RWPE1 (cell line): ENCODE results near the gene RIPOR3.

Source experiments
- CTCF ChIA-PET: fragments of 350-600 bp; sonication (Branson Sonifier 250); formaldehyde crosslinking; extraction: SDS; loops from one replicate; lab custom pipeline; 2021; lab: Yijun Ruan, JAX
- POLR2A ChIA-PET: fragments of 400-600 bp; formaldehyde crosslinking; extraction: SDS; loops from one replicate; lab custom pipeline; 2020; ENCODE audit warnings: antibody characterized with exemption; ENCODE audit not compliant: low non-redundant PET; lab: Yijun Ruan, JAX
- DNase-seq: peaks from one replicate; pipeline ENCODE4 v3.0.0; 2012; ENCODE audit warnings: low spot score
- H3K27ac ChIP-seq: fragments of 450-650 bp; 2 replicates; pipeline ENCODE4 v1.5.1; 2017
- CTCF ChIP-seq: fragments of 450-650 bp; conservative IDR thresholded peaks from 2 replicates; pipeline ENCODE4 v1.5.1; 2017; ENCODE audit warnings: low read depth, mild to moderate bottlenecking

Gene RIPOR3

GRCh38 chr20:50675671-50676376 is 15.5 kb downstream of the RIPOR3 start:
- no peak for DNase-seq
- TF ChIP-seq CTCF, result no peak
- no peak overlapping the region for H3K27ac ChIP-seq
- POLR2A ChIA-PET, result no interaction called here
- CTCF ChIA-PET, result interaction anchor here (0.9 kb wide), 1 partner anchor 40 kb away, joined by 4 read pairs; no protein-coding TSS in a partner anchor

- no peak for TF ChIP-seq CTCF
- DNase-seq, result no peak
- H3K27ac ChIP-seq, result no peak overlapping the region
- ChIA-PET CTCF (interaction anchor here (0.6 to 1.1 kb wide), 2 partner anchors 17 to 85 kb away, joined by 3 to 4 read pairs; no protein-coding TSS in a partner anchor), POLR2A (no interaction called here)
Measured at GRCh38 chr20:50674138-50674825, 17.1 kb downstream of the RIPOR3 start.

DNA sequence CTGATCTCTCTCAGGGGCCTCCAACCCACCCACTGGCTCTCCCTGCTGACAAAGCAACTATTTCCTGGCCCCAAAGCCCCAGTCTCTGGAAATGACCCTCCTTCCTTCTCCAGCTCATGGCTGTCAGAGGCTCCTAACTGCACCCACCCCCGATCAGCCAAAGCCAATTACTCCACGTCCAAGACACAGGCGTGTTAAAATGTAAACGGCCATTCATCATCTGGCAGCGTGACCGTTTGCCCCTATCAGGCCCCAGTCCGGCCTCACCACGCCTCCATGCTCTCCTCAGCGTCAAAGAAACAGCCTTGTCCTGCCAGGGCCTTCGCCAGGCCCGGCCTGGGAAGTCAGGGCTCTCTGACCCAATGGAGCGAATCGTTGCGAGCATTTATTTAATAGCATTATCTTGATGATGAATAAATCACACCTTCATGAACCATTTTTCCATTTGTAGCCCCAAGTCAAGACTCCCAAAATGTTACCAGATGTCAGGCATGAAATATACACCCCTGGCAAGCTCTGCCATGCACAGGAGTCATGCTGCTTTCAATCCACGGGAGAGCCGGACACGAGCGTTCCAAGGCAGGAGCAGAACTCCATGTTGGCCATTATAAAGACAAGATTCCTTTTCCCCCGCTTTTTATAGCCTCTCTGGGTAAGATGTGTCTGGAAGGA is 17.7 kb downstream of the RIPOR3 start:
- no peak for TF ChIP-seq CTCF
- H3K27ac ChIP-seq, result no peak overlapping the region
- ChIA-PET CTCF (interaction anchor here (0.6 to 1.1 kb wide), 2 partner anchors 17 to 85 kb away, joined by 3 to 4 read pairs; no protein-coding TSS in a partner anchor), POLR2A (no interaction called here)
- DNase-seq, result no peak

- POLR2A ChIA-PET, result no interaction called here
- no peak for TF ChIP-seq CTCF
- CTCF ChIA-PET, result interaction anchor here (1.1 kb wide), 1 partner anchor 18 kb away, joined by 4 read pairs; no protein-coding TSS in a partner anchor
Measured at GRCh38 chr20:50673146-50673465, 18.2 kb downstream of the RIPOR3 start.

GRCh38 chr20:50672400-50673145 is 18.8 kb downstream of the RIPOR3 start:
- POLR2A ChIA-PET, result interaction anchor here (0.6 kb wide), 1 partner anchor 56 kb away, joined by 3 read pairs; no protein-coding TSS in a partner anchor
- no peak overlapping the region for H3K27ac ChIP-seq
- CTCF ChIA-PET, result interaction anchor here (0.5 kb wide), 2 partner anchors 73 to 870 kb away, joined by 3 read pairs; no protein-coding TSS in a partner anchor

More at GRCh38 chr20:50673146-50673465, 18.2 kb downstream of the RIPOR3 start:
- H3K27ac ChIP-seq, result no peak overlapping the region
- DNase-seq, result no peak

More at GRCh38 chr20:50672400-50673145, 18.8 kb downstream of the RIPOR3 start:
- no peak for TF ChIP-seq CTCF
- DNase-seq, result no peak
